ENCODE measurements around the gene EIF2B4.
A peak's percentile ranks its signal among the peaks of the same experiment; 100 is the strongest.

Gene EIF2B4

GRCh38 chr2:27370026-27370815, at the start of gene EIF2B4, which contains the start of gene SNX17 (continued):
- peak; percentile 87 for TF ChIP-seq YY2 (tag by site-specific recombination; IDR thresholded peaks at IDR 0.05)
- TF ChIP-seq ZXDB (tag by site-specific recombination; IDR thresholded peaks at IDR 0.05), result peak; percentile 85
- peak; percentile 33; the same call in 1 of the 2 replicates for TF ChIP-seq ZNF391 (tag by site-specific recombination; IDR thresholded peaks at IDR 0.05; ENCODE audit: borderline replicate concordance, low read depth)
- TF ChIP-seq PRDM2 (tag by site-specific recombination; IDR thresholded peaks at IDR 0.05; ENCODE audit: borderline replicate concordance), result no peak
- TF ChIP-seq ZNF175 (tag by site-specific recombination; IDR thresholded peaks at IDR 0.05), result no peak
- TF ChIP-seq ZSCAN4 (tag by site-specific recombination; IDR thresholded peaks at IDR 0.05), result peak; percentile 41
- peak; percentile 90; the same call in 1 of the 2 replicates for TF ChIP-seq PBX3 (CRISPR knock-in tag; IDR thresholded peaks at IDR 0.05)
- no peak; the same call in 1 of the 2 replicates for TF ChIP-seq REPIN1 (tag by site-specific recombination; IDR thresholded peaks at IDR 0.05; ENCODE audit: low read depth)
- peak; percentile 45; the same call in 1 of the 2 replicates for TF ChIP-seq HIC1 (tag by site-specific recombination; IDR thresholded peaks at IDR 0.05)
- no peak for TF ChIP-seq ZNF362 (tag by site-specific recombination; IDR thresholded peaks at IDR 0.05)
- TF ChIP-seq ZNF596 (tag by site-specific recombination; IDR thresholded peaks at IDR 0.05), result no peak
- no peak for TF ChIP-seq ZNF677 (tag by site-specific recombination; IDR thresholded peaks at IDR 0.05)
- peak; percentile 58; the same call in 1 of the 2 replicates for TF ChIP-seq TRIM28 (IDR thresholded peaks at IDR 0.05; ENCODE audit: borderline replicate concordance, low read length)
- TF ChIP-seq BCL11B (tag by site-specific recombination; IDR thresholded peaks at IDR 0.05; ENCODE audit: low read depth), result peak; percentile 28; the same call in 1 of the 2 replicates
- peak; percentile 61; the same call in 1 of the 2 replicates for TF ChIP-seq ZNF660 (tag by site-specific recombination; IDR thresholded peaks at IDR 0.05)
- TF ChIP-seq KLF8 (tag by site-specific recombination; IDR thresholded peaks at IDR 0.05), result peak; percentile 93
- TF ChIP-seq ZNF354C (tag by site-specific recombination; IDR thresholded peaks at IDR 0.05; ENCODE audit: borderline replicate concordance, low read depth), result no peak
- no peak for TF ChIP-seq ZNF645 (tag by site-specific recombination; IDR thresholded peaks at IDR 0.05)
- peak; percentile 91 for TF ChIP-seq ZBTB11 (tag by site-specific recombination; conservative IDR thresholded peaks at IDR 0.05; ENCODE audit: low read depth)
- no peak for TF ChIP-seq MZF1 (tag by site-specific recombination; IDR thresholded peaks at IDR 0.05; ENCODE audit: borderline replicate concordance)
- TF ChIP-seq ZNF341 (tag by site-specific recombination; IDR thresholded peaks at IDR 0.05; ENCODE audit: low read depth), result peak; percentile 95

Measured in HEK293 (cell line).